Loucy (cell line): ENCODE measurements around the gene TC2N.

ENCODE experiments used
- H2AFZ ChIP-seq: fragments of 200-600 bp; sonication (generic); 2 replicates; pipeline ENCODE4 v1.6.0; 2016; ENCODE audit warnings: antibody characterized with exemption, mild to moderate bottlenecking, low read length, moderate library complexity
- H3F3A ChIP-seq: fragments of 200-600 bp; 2 replicates; pipeline ENCODE4 v1.6.0; 2016; ENCODE audit warnings: antibody characterized with exemption, low read depth, mild to moderate bottlenecking
- H3K27me3 ChIP-seq: fragments of 200-600 bp; sonication (generic); 2 replicates; pipeline ENCODE4 v1.6.1; 2014; ENCODE audit warnings: low read length, mild to moderate bottlenecking; ENCODE audit not compliant: insufficient read depth, poor library complexity, severe bottlenecking
- H3K36me3 ChIP-seq: fragments of 200-600 bp; sonication (generic); 2 replicates; pipeline ENCODE4 v1.6.1; 2016; ENCODE audit warnings: low read length; ENCODE audit not compliant: insufficient read depth
- H3K4me1 ChIP-seq: fragments of 200-600 bp; sonication (generic); 2 replicates; pipeline ENCODE4 v1.5.1; 2014; ENCODE audit warnings: low read length, mild to moderate bottlenecking; ENCODE audit not compliant: insufficient read depth, poor library complexity, severe bottlenecking
- H3K4me2 ChIP-seq: fragments of 200-600 bp; sonication (generic); 2 replicates; pipeline ENCODE4 v1.6.0; 2014; ENCODE audit warnings: antibody characterized with exemption, low read length, low read depth, mild to moderate bottlenecking; ENCODE audit not compliant: poor library complexity, severe bottlenecking
- H3K4me3 ChIP-seq: fragments of 200-600 bp; sonication (generic); 2 replicates; pipeline ENCODE4 v1.5.1; 2014; ENCODE audit warnings: low read length, mild to moderate bottlenecking, mixed read lengths; ENCODE audit not compliant: poor library complexity, severe bottlenecking
- H3K79me2 ChIP-seq: fragments of 200-600 bp; sonication (generic); 2 replicates; pipeline ENCODE4 v1.6.1; 2014; ENCODE audit warnings: low read length; ENCODE audit not compliant: insufficient read depth
- H3K9ac ChIP-seq: fragments of 200-600 bp; sonication (generic); 2 replicates; pipeline ENCODE4 v1.6.0; 2014; ENCODE audit warnings: mild to moderate bottlenecking, low read depth, low read length, moderate library complexity; ENCODE audit not compliant: poor library complexity, severe bottlenecking
- H3K9me2 ChIP-seq: fragments of 200-600 bp; sonication (generic); replicated peaks from 2 replicates; pipeline ENCODE4 v1.6.1; 2016; ENCODE audit warnings: low read depth, low read length, mixed read lengths
- H3K9me3 ChIP-seq: fragments of 200-600 bp; sonication (generic); 2 replicates; pipeline ENCODE4 v1.6.1; 2014; ENCODE audit warnings: mild to moderate bottlenecking, antibody characterized with exemption, low read length, low read depth; ENCODE audit not compliant: insufficient read depth
- H4K20me1 ChIP-seq: fragments of 200-600 bp; sonication (generic); 2 replicates; pipeline ENCODE4 v1.6.0; 2014; ENCODE audit warnings: antibody characterized with exemption, low read length, mild to moderate bottlenecking; ENCODE audit not compliant: insufficient read depth, poor library complexity, severe bottlenecking
- CTCF ChIP-seq: fragments of 200-600 bp; sonication (generic); conservative IDR thresholded peaks from 2 replicates; pipeline ENCODE4 v1.5.1; 2014; ENCODE audit warnings: mild to moderate bottlenecking, antibody characterized with exemption, low read length
- EZH2phosphoT487 ChIP-seq: fragments of 200-600 bp; IDR thresholded peaks from 2 replicates; pipeline ENCODE4 v1.6.1; 2018; ENCODE audit warnings: antibody characterized with exemption, mild to moderate bottlenecking, moderate library complexity, borderline replicate concordance

TC2N gene

GRCh38 chr14:91862417-91862816, 4.9 kb downstream of the TC2N start:
- Histone ChIP-seq H3K9ac (no peak overlapping the region), H3K4me2 (no peak overlapping the region), H3K9me2 (no peaks in the 10 kb centered on the region), H2AFZ (no peak overlapping the region), H3K4me1 (peaks cover 56% of the 10 kb centered on the region), H3K79me2 (no peaks in the 10 kb centered on the region), H3F3A (peaks cover 14% of the 10 kb centered on the region; the same call in 1 of the 2 replicates), H3K36me3 (no peaks in the 10 kb centered on the region), H3K27me3 (no peaks in the 10 kb centered on the region), H3K9me3 (no peaks in the 10 kb centered on the region), H4K20me1 (no peaks in the 10 kb centered on the region), H3K4me3 (no peak overlapping the region)
- TF ChIP-seq EZH2phosphoT487 (no peak), CTCF (no peak)

- H3K9me3 ChIP-seq: no peaks in the 10 kb centered on the region
- TF ChIP-seq EZH2phosphoT487 (no peak), CTCF (no peak)
- H3K79me2 ChIP-seq: no peaks in the 10 kb centered on the region
- no peaks in the 10 kb centered on the region for H4K20me1 ChIP-seq
- no peak overlapping the region for H3K4me3 ChIP-seq
- peak overlapping the region; percentile 62; the same call in 1 of the 2 replicates for H2AFZ ChIP-seq
- H3F3A ChIP-seq: peaks cover 2% of the 10 kb centered on the region; the same call in 1 of the 2 replicates
- no peaks in the 10 kb centered on the region for H3K27me3 ChIP-seq
- no peaks in the 10 kb centered on the region for H3K36me3 ChIP-seq
- H3K4me2 ChIP-seq: no peak overlapping the region
- H3K9ac ChIP-seq: no peak overlapping the region
- peaks cover 48% of the 10 kb centered on the region for H3K4me1 ChIP-seq
- H3K9me2 ChIP-seq: no peaks in the 10 kb centered on the region
These were observed 6.2 kb downstream of the TC2N start for GRCh38 chr14:91861091-91861490.

- no peaks in the 10 kb centered on the region for H3K9me3 ChIP-seq
- no peak overlapping the region for H3K4me2 ChIP-seq
- H3F3A ChIP-seq: no peaks in the 10 kb centered on the region
- no peak overlapping the region for H3K9ac ChIP-seq
- H3K27me3 ChIP-seq: no peaks in the 10 kb centered on the region
- TF ChIP-seq CTCF: no peak
- TF ChIP-seq EZH2phosphoT487: no peak
- no peaks in the 10 kb centered on the region for H4K20me1 ChIP-seq
- H3K9me2 ChIP-seq: no peaks in the 10 kb centered on the region
- no peaks in the 10 kb centered on the region for H3K36me3 ChIP-seq
- no peak overlapping the region for H3K4me3 ChIP-seq
- no peaks in the 10 kb centered on the region for H3K79me2 ChIP-seq
- H2AFZ ChIP-seq: no peak overlapping the region
- peaks cover 51% of the 10 kb centered on the region for H3K4me1 ChIP-seq
These were observed 7.1 kb downstream of the TC2N start for GRCh38 chr14:91860238-91860637.
